GM08714 (cell line): ENCODE measurements around the gene FAM180A.
"Not testable (repeated sequence)": the region's sequence is repeated elsewhere in the genome, so short reads cannot be mapped to it uniquely, and the experiment has no call there.

Experiments
- H3K4me3 ChIP-seq: fragments of 200-500 bp; sonication (Bioruptor generic); 2 replicates; pipeline ENCODE4 v1.5.1; 2014; ENCODE audit warnings: mild to moderate bottlenecking, low read length, inconsistent platforms
- ZNF274 ChIP-seq: IDR thresholded peaks from 2 replicates; pipeline ENCODE4 v1.6.1; 2012; ENCODE audit warnings: mild to moderate bottlenecking, low read depth, low read length

Gene FAM180A

DNA sequence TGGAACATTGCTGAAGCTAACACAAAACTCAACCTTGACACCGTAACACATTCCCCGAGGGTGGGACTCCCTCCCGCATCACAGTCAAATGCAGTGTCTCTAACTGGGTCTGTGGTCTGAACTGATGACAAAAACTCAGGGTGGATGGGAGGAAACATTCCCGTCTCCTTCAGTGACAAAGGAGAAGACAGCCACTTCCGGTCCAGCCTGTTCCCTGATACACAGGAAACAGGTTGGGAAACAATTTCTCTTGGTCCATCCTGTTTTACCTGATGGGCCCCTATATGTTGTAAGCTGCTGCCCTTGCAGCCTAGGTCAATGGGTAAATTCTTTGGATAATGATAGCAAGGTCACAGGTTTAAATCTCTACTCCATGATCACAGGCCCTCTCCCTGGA, 41.0 kb downstream of the FAM180A start:
- no peak overlapping the region for H3K4me3 ChIP-seq
- no peak for TF ChIP-seq ZNF274

DNA sequence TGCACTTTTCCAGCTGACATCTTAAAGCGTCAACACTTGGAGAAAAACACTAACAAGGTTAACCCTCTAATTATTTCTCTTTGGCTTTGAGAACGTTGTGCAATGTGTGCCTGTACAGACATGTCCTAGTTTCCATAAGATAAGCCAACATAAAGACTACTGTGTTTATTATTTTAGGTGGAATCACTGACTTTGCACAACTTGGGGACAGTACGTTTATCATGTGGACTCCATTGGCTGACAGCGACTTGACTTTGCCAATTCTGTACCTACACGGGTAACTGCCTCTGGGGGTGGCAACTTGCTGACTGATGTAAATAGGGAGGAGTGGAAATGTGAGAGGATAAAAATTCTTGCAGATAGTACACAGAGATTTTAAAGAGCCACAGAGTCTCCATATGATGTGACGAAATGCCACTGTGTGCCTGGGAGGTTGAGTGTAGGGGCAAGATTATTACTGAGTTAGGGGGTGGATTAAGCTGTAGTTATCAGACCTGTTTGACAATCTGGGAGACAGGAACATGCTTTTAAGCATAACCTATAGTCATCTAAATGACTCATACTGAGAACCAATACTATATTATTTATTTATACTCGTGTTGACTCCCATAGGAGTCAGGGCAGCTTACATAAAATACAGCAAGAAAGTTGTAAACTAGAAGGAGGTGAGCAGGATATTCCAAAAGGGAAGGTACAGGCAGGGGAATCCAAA, 41.6 kb downstream of the FAM180A start:
- H3K4me3 ChIP-seq: no peak overlapping the region
- TF ChIP-seq ZNF274: no peak

- no peak for TF ChIP-seq ZNF274
- no peak overlapping the region for H3K4me3 ChIP-seq
These were observed 42.4 kb downstream of the FAM180A start for GRCh38 chr7:135706038-135706742.

DNA sequence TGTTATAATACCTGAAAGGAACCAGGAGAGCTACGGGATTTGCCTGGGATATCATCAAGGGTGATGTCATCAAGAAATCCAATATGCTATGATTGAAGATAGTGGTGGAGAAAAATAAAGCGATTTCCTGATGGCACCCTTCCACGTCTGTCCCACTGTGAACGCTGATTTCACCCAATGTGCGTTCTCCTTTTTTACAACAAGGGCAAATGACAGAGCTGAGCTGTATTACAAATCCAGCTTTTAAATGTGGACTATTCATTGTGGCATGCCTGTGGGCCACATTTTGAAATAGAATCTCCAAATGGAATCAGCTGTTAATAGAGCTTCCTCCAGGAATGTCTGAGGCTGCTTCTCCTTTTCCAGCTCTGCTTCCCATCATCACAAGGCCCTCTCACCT, 43.9 kb downstream of the FAM180A start:
- TF ChIP-seq ZNF274: no peak

GRCh38 chr7:135704074-135704473, 44.5 kb downstream of the FAM180A start:
- no peak overlapping the region for H3K4me3 ChIP-seq
- no peak for TF ChIP-seq ZNF274

More for the DNA sequence above, 43.9 kb downstream of the FAM180A start:
- no peak overlapping the region for H3K4me3 ChIP-seq

GRCh38 chr7:135697276-135698049, 51.1 kb downstream of the FAM180A start:
- H3K4me3 ChIP-seq: no peak overlapping the region
- TF ChIP-seq ZNF274: no peak

- TF ChIP-seq ZNF274: no peak
These were observed 55.1 kb downstream of the FAM180A start for GRCh38 chr7:135693558-135693957.

GRCh38 chr7:135692606-135693005, 56.0 kb downstream of the FAM180A start:
- H3K4me3 ChIP-seq: not testable (repeated sequence)

More at GRCh38 chr7:135693558-135693957, 55.1 kb downstream of the FAM180A start:
- no peak overlapping the region for H3K4me3 ChIP-seq

DNA sequence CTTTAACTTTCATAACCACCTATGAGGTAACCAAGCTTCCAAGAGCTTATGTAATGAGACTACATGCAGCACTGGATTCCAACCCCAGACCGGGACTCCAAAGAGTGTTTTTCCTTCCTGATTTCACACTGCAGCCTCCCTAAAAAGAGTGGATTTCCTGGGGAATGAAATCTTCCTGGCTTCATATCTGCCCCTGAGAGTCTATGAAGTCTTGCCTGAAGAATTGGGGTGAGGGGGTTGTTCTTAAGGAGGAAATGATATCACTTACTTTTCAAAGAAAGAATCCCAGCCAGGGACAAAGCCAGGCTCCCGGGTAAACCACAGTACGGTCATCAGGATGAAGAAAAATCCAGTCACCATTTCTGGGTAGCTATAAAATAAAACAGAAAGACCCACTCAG, 56.6 kb downstream of the FAM180A start:
- H3K4me3 ChIP-seq: no peak overlapping the region

DNA sequence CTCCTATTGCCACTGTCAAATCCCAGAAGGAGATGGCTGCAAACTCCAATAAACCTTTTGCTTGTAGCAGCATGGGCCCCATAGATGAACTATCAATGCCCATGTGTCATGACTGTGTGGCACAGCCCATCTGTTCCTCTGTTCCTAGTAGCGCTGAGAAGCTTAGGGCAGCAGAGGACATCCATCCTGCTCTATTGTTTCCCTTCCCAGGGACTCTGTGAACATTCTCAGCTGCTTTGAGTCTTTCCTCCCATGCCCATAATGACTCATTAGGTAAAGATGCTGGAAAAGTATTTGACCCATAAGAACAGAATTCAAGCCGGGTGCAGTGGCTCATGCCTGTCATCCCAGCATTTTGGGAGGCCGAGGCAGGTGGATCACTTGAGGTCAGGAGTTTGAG, 58.0 kb downstream of the FAM180A start:
- TF ChIP-seq ZNF274: no peak
- H3K4me3 ChIP-seq: no peak overlapping the region

More for the DNA sequence above, 56.6 kb downstream of the FAM180A start:
- no peak for TF ChIP-seq ZNF274

GRCh38 chr7:135687466-135687865, 61.1 kb downstream of the FAM180A start:
- no peak for TF ChIP-seq ZNF274
- no peak overlapping the region for H3K4me3 ChIP-seq

DNA sequence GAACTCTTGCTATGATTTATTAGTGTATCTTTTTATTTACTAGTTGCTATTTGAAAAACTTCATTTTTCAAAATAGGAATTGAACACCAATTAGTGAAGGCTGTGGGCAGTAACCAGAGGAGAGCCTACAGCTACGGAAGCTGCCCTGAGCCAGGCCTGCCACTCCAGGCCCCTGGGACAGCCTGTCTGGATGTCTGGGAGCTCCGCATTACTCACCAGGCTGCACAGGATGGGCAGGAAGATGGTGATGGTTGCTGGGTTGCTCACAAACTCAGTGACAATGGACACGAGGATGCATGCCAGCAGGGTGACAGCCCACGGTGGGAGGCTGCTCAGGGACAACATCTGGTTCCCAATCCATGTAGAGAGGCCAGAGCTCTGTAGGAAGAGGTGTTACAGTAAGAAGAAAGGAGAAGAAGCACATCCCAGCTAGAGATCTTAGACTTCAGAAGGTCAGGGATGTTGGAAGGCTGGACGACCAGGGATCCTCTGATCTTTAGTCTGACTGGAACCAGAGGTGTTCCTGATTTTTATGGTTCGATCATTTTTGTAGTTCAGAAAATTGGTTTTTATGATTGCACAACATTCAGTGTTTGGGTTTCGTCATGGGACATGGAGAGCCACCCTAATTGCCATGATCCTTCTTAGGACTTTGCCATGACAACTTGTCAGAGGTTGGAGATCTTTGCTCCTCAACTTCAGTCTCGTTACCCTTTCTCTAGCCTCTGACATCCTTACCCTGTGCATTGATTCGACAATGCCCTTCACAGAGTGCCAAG, 63.1 kb downstream of the FAM180A start:
- H3K4me3 ChIP-seq: no peak overlapping the region
- TF ChIP-seq ZNF274: no peak

DNA sequence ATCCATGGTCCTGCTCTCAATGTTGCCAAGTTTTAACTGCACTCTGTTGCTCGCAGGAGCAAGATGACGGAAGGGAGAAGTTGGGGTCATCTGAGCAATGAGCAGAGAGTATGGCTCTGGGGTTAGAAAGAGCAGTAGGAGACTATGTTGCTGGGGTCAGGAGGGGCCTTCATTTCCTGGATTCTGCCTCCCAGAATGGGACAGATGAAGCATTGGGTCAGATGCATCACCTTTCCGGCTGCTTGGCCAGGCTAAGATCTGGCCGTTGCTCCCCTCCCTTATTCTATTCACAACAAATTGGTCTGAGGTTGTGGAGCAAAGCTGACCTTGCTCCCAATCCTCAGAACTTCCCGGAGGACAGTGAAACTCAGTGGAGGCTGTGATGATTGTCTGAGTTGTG, 63.9 kb downstream of the FAM180A start:
- H3K4me3 ChIP-seq: no peak overlapping the region
- TF ChIP-seq ZNF274: no peak

GRCh38 chr7:135684136-135684535, 64.5 kb downstream of the FAM180A start:
- H3K4me3 ChIP-seq: no peak overlapping the region
- TF ChIP-seq ZNF274: no peak
